ENCODE measurements around the gene LINC00237.

DNA sequence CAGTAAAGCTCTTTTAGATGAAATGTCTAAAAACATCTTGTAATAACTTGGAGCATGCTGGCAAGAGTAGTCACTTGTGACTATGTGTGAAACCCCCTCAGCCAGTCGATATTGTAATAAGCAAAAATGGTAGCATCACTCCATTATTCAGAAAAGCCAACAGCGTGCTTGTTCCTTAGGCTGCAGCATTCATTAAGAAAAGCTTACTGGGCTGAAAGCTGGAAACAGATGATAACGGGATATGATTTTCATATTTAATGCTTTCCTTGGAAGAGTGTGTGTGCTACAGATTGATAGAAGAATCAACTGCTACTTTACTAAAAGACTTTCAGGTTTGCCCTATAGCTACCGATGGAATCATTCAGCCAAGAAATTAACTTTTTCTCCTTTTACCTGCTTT, 40.1 kb upstream of the LINC00237 start:
- TF ChIP-seq CTCF (IDR thresholded peaks at IDR 0.05) (no peak), POLR2A (IDR thresholded peaks at IDR 0.05) (no peak), EP300 (IDR thresholded peaks at IDR 0.05) (no peak)

All from ovary (tissue), 3 donors.